AG04450 (cell line): Measurements from ENCODE around the gene HSP90AA1. TPM values are rescaled to one million over a fixed set of nuclear protein-coding genes. Genes with fewer than 3 reads are reported as not detected.
"Not testable (repeated sequence)": the region's sequence is repeated elsewhere in the genome, so short reads cannot be mapped to it uniquely, and the experiment has no call there.

Experiments
- CTCF ChIA-PET: fragments of 300-600, 350-600 bp; formaldehyde crosslinking; extraction: SDS; loops from one replicate; lab custom pipeline; 2022; ENCODE audit warnings: antibody characterized with exemption, inconsistent platforms; lab: Charles Lee
- POLR2A ChIA-PET: fragments of 350-600 bp; formaldehyde crosslinking; extraction: SDS; loops from one replicate; lab custom pipeline; 2021; ENCODE audit warnings: antibody characterized with exemption, inconsistent platforms; lab: Yijun Ruan, JAX
- DNase-seq: peaks from one replicate; pipeline ENCODE4 v3.0.0-alpha.2; 2011; ENCODE audit warnings: low read depth, low spot score
- H3K27ac ChIP-seq: one replicate; pipeline ENCODE4 v1.5.1; 2012; ENCODE audit warnings: low read depth, low read length, control low read depth
- H3K27me3 ChIP-seq: one replicate; pipeline ENCODE4 v1.6.0; 2012; ENCODE audit warnings: low read length; ENCODE audit not compliant: control insufficient read depth, insufficient read depth
- H3K4me3 ChIP-seq: 2 replicates; pipeline ENCODE4 v1.5.1; 2011; ENCODE audit warnings: mild to moderate bottlenecking, low read depth, low read length, control low read depth
- H3K9me3 ChIP-seq: 2 replicates; pipeline ENCODE4 v1.5.1; 2012; ENCODE audit warnings: low read length; ENCODE audit not compliant: control insufficient read depth, insufficient read depth
- CTCF ChIP-seq: IDR thresholded peaks from 2 replicates; pipeline ENCODE4 v1.5.1; 2011; ENCODE audit warnings: low read depth, low read length, control low read depth, inconsistent platforms
- polyA plus RNA-seq: library from polyadenylated mRNA; depleted of rRNA; stranded (reverse); fragments of >200 nt; gene quantifications from 2 replicates; pipeline ENCODE4 v1.2.3, GENCODE V29; 2011

HSP90AA1 gene
- polyA plus RNA-seq, 1 experiment: 822 TPM

GRCh38 chr14:102081231-102082080, 5.4 kb downstream of the HSP90AA1 start:
- Histone ChIP-seq H3K27ac (no peak overlapping the region), H3K4me3 (no peak overlapping the region), H3K9me3 (no peaks in the 10 kb centered on the region), H3K27me3 (no peaks in the 10 kb centered on the region)
- DNase-seq: no peak
- ChIA-PET POLR2A (no interaction called here), CTCF (no interaction called here)
- TF ChIP-seq CTCF: no peak

- CTCF ChIA-PET: no interaction called here
- DNase-seq: no peak
- H3K4me3 ChIP-seq: no peak overlapping the region
- H3K27me3 ChIP-seq: no peaks in the 10 kb centered on the region
- POLR2A ChIA-PET: no interaction called here
- H3K27ac ChIP-seq: no peak overlapping the region
- TF ChIP-seq CTCF: no peak
- no peaks in the 10 kb centered on the region for H3K9me3 ChIP-seq
Observed at GRCh38 chr14:102080183-102081080, 6.4 kb downstream of the HSP90AA1 start.

GRCh38 chr14:102079700-102079979, 7.2 kb downstream of the HSP90AA1 start:
- Histone ChIP-seq H3K4me3 (no peak overlapping the region), H3K27ac (no peak overlapping the region), H3K27me3 (no peaks in the 10 kb centered on the region), H3K9me3 (no peaks in the 10 kb centered on the region)
- ChIA-PET CTCF (no interaction called here), POLR2A (no interaction called here)
- no peak for DNase-seq
- no peak for TF ChIP-seq CTCF

GRCh38 chr14:102078831-102079699, 7.8 kb downstream of the HSP90AA1 start:
- ChIA-PET CTCF (no interaction called here), POLR2A (interaction anchor here (0.7 kb wide), 2 partner anchors 42 to 50 kb away, joined by 3 to 4 read pairs; no protein-coding TSS in a partner anchor)
- TF ChIP-seq CTCF: no peak
- no peak overlapping the region for H3K4me3 ChIP-seq
- no peaks in the 10 kb centered on the region for H3K27me3 ChIP-seq
- H3K27ac ChIP-seq: no peak overlapping the region
- H3K9me3 ChIP-seq: no peaks in the 10 kb centered on the region
- DNase-seq: no peak

- H3K9me3 ChIP-seq, DNase-seq, H3K27me3 ChIP-seq, CTCF ChIA-PET, H3K4me3 ChIP-seq, H3K27ac ChIP-seq: not testable (repeated sequence)
- POLR2A ChIA-PET: interaction anchor here (0.7 kb wide), 2 partner anchors 41 to 50 kb away, joined by 3 to 4 read pairs; no protein-coding TSS in a partner anchor
Observed at GRCh38 chr14:102078361-102078791, 8.5 kb downstream of the HSP90AA1 start.
